ENCODE data around the gene CAMTA2.

DNA sequence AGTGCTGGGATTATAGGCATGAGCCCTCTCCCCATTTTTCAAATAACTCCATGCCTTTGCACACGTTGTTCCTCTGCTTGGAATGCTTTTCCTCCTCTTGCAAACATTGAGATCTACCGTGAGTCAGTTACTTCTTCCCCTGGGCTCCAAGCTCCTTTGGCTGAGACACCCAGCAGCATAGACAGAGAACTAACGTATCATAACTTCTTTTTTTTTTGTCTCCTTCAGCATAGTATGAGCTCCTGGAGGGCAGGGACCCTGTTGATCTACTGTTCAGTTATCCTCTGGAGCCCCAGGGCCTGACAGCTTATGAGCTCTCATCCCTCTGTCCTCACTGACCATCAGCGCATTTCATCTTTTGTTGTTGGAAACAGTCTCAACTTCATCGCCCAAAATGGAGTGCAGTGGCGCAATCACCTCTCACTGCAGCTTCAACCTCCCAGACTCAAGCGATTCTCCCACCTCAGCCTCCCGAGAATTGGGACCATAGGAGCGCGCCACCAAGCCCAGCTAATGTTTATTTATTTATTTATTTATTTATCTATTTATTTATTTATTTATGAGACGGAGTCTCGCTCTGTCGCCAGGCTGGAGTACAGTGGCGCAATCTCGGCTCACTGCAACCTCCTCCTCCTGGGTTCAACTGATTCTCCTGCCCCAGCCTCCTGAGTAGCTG is 22.0 kb downstream of the CAMTA2 start:
- TF ChIP-seq, protein P1, sequence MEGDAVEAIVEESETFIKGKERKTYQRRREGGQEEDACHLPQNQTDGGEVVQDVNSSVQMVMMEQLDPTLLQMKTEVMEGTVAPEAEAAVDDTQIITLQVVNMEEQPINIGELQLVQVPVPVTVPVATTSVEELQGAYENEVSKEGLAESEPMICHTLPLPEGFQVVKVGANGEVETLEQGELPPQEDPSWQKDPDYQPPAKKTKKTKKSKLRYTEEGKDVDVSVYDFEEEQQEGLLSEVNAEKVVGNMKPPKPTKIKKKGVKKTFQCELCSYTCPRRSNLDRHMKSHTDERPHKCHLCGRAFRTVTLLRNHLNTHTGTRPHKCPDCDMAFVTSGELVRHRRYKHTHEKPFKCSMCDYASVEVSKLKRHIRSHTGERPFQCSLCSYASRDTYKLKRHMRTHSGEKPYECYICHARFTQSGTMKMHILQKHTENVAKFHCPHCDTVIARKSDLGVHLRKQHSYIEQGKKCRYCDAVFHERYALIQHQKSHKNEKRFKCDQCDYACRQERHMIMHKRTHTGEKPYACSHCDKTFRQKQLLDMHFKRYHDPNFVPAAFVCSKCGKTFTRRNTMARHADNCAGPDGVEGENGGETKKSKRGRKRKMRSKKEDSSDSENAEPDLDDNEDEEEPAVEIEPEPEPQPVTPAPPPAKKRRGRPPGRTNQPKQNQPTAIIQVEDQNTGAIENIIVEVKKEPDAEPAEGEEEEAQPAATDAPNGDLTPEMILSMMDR (IDR thresholded peaks at IDR 0.05) = no peak
- TF ChIP-seq EZH2 (IDR thresholded peaks at IDR 0.05) = no peak
- TF ChIP-seq EZH2phosphoT487 (IDR thresholded peaks at IDR 0.05) = no peak

Data from neural progenitor cell (in vitro differentiated cells).